CD4-positive, alpha-beta T cell treated with Interleukin-4 for 4 hours (primary cell): ENCODE results near the gene SPI1.
A peak's percentile ranks its signal among the peaks of the same experiment; 100 is the strongest.

Experiments
- DNase-seq: peaks from one replicate; pipeline ENCODE4 v3.0.0-alpha.2; 2020

The SPI1 gene

GRCh38 chr11:47406896-47407745, 28.8 kb upstream of the SPI1 start:
- DNase-seq = no peak

GRCh38 chr11:47403571-47403970, 25.2 kb upstream of the SPI1 start:
- DNase-seq = no peak

GRCh38 chr11:47403135-47403534, 24.8 kb upstream of the SPI1 start:
- DNase-seq = no peak

- no peak for DNase-seq
Observed at GRCh38 chr11:47400768-47401279, 22.5 kb upstream of the SPI1 start.

GRCh38 chr11:47399860-47400767, 21.8 kb upstream of the SPI1 start:
- DNase-seq = no peak

GRCh38 chr11:47398551-47398950, 20.2 kb upstream of the SPI1 start:
- DNase-seq = no peak

- no peak for DNase-seq
Observed at GRCh38 chr11:47398011-47398410, 19.7 kb upstream of the SPI1 start.

- no peak for DNase-seq
Observed at GRCh38 chr11:47396049-47396320, 17.6 kb upstream of the SPI1 start.

- DNase-seq = no peak
Observed at GRCh38 chr11:47395223-47396048, 17.1 kb upstream of the SPI1 start.

GRCh38 chr11:47394322-47395222, 16.2 kb upstream of the SPI1 start:
- peak; percentile 70 for DNase-seq

GRCh38 chr11:47394050-47394321, 15.6 kb upstream of the SPI1 start:
- no peak for DNase-seq

- no peak for DNase-seq
Observed at GRCh38 chr11:47393163-47394049, 15.1 kb upstream of the SPI1 start.

GRCh38 chr11:47392546-47393162, 14.3 kb upstream of the SPI1 start:
- no peak for DNase-seq

- DNase-seq = no peak
Observed at GRCh38 chr11:47391711-47392432, 13.5 kb upstream of the SPI1 start.

- peak; percentile 34 for DNase-seq
Observed at GRCh38 chr11:47391077-47391583, 12.8 kb upstream of the SPI1 start.

- no peak for DNase-seq
Observed at GRCh38 chr11:47390422-47390760, 12.0 kb upstream of the SPI1 start.

GRCh38 chr11:47389577-47390421, 11.5 kb upstream of the SPI1 start:
- DNase-seq = no peak

- DNase-seq = no peak
Observed at GRCh38 chr11:47388697-47389576, 10.6 kb upstream of the SPI1 start.
